Tongue (tissue), 2 donors: ENCODE results near the gene TBC1D22B. TPM values are rescaled to one million over a fixed set of nuclear protein-coding genes. Genes with fewer than 3 reads are reported as not detected.
A peak's percentile ranks its signal among the peaks of the same experiment; 100 is the strongest.
"Not testable (repeated sequence)": the region's sequence is repeated elsewhere in the genome, so short reads cannot be mapped to it uniquely, and the experiment has no call there.

Source experiments
- DNase-seq: peaks from one replicate; pipeline ENCODE4 v3.0.0-alpha.2; 2015
- total RNA-seq: library from RNA; depleted of rRNA; stranded (reverse); fragments of >200 nt; gene quantifications from one replicate; pipeline ENCODE4 v1.2.3, GENCODE V29; 2014

Gene TBC1D22B
- total RNA-seq, 1 donor from 2014 or later: 7.0 TPM

DNA sequence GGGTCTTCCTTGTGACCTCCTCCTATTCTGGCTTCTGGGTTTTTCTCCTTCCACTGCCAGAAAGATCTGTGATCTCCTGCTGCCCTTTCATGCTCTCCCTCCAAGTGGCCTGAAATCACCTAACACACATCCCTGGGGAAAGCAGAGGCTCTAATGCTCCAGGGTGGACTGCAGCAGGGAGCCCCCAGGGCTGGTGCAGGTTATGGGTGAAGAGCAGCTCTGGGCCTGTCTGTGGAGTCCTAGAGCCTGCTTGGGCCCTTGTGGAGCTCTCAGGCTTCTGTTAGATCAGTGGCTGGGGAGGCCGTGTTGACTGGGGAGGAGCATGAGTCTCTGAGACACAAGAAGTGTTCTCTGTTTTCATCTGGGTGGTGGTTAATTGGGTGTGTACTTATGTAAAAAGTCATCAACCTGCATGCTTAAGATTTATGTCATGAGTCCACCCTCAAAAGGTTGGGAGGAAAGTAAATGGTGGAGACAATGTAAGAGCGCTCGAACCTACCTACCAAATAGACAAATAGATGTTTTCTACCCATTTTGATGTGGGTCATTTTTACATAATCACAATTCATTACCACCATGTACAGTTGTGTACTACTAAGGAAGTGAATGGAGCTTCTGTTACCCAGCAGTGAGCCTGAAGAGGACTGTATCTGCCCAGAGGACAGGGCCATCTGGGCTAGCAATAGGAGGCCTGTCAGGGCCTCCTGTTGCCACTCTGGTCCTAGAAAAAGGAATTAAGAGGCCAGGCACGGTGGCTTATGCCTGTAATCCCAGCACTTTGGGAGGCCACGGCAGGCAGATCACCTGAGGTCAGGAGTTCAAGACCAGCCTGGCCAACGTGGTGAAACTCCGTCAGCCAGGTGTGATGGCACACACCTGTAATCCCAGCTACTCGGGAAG is 64.2 kb downstream of the TBC1D22B start:
- no peak for DNase-seq

DNA sequence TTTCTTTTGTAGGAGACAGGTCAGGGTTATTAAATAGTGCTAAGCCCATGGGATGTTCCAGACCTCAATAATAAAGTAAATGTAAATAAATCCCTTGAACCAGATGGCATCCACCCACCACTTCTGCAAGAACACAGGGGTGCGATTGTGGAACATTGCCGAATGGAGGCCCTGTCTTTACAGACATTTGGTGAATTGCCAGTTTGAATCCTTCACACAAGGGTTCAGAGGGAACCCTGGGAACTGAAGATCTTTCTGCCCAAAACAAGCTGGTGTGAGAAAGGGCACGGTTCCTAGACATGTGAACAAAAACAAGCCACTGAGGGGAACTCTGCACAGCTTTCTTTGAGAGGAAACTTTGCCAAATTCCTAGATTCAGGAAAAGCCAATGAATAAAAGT is 66.0 kb downstream of the TBC1D22B start:
- peak; percentile 70 for DNase-seq

DNA sequence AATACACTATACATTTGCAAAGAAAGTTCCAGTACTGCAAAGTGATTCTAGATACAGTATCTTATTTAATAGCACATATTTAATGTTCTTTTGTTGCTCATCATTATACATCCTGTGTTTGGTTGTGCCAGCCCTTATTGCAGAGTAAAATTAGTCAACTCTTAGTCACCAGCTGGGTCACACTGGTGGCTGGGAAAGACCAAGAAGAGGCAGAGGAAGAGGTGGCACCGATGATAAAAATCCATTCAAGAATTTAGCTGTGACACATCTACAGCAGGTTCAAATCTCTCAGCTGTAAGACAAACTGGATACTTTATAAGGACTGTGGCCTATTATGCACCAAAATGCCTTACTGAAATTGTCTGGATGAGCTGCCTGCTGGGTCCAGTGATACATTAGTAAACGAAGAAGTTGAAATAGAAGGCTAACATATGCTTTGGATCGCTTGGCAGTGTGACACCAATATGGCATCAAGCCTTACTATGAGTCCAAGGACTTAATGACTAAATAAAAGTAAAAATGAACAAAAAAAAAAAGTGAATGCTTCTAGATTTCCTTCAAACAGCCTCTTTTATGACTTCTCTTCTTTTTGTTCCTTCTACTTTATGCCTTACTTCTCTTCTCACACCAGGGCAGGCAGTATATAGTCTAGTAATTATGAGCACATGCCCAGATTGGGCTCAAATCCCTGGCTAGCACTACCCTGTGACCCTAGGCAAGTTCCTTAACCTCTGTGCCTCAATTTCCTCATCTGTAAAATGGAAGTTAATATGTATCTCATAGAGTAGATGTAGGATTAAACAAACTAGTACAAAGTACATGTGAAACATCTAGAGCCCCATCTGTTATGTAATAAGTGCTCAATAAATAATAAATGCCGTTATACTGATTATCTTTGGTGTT is 66.8 kb downstream of the TBC1D22B start:
- DNase-seq: peak; percentile 28

DNA sequence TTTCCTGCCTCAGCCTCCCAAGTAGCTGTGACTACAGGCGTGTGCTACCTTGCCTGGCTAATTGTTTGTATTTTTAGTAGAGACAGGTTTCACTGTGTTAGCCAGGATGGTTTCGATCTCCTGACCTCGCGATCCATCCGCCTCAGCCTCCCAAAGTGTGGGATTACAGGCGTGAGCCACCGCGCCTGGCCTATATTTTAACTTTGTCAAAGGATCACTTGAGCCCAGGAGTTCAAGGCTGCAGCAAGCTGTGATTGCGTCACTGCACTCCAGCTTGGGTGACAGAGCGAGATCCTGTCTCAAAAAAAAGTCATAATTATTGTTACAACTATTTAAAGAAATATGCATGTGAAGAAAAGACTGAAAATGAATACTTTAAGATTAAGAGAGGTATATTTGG is 72.8 kb downstream of the TBC1D22B start:
- not testable (repeated sequence) for DNase-seq

DNA sequence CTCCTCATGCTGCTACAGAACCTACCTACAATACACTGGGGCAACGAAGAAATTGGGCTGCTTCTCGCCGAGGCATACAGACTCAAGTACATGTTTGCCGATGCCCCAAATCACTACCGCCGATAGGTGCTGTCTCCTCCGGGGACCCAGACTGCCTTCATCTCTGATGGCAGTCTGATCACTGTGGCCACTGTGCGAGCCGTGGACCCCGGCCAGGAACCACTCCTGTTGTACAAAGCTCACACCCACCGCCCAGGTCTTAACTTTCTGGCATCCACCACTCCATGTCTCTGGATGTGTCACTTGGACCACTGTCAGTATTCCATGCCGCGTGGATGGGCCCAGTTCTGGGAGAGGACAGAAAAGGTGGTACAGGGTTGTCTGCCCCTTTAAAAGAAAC is 73.5 kb downstream of the TBC1D22B start:
- no peak for DNase-seq

DNA sequence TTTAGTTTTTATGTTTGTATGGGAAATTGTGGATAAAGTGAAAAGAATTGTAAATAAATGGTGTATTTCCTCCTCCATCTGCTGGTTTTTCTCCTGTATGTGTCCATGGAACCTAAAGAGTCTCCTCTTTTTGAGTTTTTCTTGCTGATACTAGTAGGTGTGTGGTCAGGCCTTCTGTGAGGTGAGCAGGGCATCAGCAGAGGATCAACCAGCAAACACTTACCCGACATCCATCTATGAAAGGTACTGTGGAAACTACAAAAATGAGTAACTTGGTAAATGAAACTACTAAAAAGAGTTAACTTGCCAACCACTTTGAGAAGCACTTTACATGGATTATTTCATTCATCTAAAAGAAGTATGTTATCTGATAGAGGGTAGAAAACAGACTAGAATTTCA is 75.3 kb downstream of the TBC1D22B start:
- no peak for DNase-seq

DNA sequence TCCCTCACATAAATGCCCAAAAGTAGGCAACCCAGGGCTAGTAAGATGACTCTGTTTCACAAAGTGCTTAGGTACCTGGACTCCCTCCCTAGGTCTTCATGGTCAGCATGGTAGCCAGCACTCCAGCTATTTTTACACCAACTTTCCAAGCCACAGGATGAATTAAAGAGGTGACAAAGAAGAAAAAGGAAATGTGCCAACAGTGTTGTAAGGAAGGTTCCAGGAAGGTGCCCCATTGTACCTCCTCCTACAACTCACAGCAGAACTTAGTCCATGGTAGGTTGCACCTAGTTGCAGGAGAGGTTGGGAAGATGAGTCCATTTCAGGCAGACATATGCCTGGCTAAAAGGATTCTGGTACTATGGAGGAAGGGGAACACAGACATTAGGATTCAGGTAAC is 76.5 kb downstream of the TBC1D22B start:
- no peak for DNase-seq

DNA sequence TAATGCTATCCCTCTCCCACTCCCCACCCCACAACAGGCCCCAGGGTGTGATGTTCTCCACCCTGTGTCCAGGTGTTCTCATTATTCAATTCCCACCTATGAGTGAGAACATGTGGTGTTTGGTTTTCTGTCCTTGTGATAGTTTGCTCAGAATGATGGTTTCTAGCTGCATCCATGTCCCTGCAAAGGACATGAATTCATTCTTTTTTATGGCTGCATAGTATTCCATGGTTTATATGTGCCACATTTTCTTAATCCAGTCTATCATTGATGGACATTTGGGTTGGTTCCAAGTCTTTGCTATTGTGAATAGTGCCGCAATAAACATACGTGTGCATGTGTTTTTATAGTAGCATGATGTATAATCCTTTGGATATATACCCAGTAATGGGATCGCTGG is 80.7 kb downstream of the TBC1D22B start:
- not testable (repeated sequence) for DNase-seq

DNA sequence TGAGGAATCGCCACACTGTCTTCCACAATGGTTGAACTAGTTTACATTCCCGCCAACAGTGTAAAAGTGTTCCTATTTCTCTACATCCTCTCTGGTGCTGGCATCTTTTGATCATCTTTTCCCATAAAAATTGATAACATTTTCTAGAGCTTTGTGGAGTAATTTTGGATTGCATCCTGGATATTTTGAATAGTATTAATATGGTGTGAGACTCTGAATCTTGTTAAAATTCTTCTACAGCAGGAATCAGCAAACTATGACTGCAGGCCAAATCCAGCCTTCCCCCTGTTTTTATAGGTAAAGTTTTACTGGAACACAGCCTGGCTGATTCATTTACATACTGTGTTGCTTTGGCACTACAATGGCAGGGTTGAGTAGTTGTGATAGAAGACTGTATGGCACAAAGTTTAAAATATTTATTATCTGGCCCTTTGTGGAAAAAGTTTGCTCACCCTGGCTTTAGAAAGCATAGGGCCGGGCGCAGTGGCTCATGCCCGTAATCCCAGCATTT is 81.2 kb downstream of the TBC1D22B start:
- no peak for DNase-seq

DNA sequence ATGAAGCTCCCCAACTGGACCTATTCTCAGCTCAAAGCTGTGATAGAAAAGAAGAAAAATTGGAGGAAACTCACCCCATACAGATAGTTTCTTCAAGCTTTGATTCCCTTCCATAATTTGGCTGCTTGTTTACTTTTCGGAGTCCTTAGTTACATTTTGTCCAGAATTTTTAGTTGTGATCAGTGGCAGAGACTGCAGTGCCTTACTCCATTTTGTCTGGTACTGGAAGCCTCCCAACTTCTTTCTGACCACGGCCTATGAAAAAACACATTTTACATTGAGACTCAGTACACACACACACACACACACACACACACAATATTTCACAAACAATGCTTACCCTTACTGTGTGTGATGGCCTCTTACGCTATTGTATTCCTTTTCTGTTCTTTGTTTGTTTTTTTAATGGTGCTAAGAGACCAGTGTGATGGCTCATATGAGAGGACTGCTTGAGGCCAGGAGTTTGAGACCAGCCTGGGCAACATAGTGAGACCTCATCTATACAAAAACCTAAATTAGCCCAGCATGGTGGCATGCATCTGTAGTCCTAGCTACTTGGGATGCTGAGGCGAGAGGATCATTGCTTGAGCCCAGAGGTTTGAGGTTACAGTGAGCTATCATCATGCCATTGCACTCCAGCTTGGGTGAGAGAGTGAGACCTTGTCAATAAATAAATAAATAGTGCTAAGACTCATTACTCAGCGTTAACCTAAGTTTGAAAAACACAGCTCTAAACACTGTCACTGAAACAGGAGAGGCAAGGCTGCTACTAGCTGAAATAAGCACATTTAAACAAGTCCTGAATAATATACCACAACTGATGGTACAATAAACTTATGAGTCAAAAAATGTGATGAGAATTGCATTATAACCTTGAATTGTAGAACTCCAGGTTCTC is 82.4 kb downstream of the TBC1D22B start:
- DNase-seq: no peak

DNA sequence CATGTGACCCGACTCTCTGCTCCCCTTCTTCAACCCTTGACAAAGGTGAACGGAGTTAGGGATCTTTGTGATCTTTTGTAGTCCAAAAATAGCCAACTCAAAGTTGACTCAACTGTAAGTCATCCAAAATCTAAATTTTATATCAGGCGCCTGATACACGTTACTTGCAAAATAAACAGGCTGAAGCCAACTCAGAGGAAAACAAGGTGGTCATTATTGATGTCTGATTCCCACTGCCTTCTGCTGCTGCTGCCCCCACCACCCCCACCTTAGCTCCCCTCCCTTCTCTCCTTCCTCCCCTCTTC is 83.0 kb downstream of the TBC1D22B start:
- DNase-seq: no peak

DNA sequence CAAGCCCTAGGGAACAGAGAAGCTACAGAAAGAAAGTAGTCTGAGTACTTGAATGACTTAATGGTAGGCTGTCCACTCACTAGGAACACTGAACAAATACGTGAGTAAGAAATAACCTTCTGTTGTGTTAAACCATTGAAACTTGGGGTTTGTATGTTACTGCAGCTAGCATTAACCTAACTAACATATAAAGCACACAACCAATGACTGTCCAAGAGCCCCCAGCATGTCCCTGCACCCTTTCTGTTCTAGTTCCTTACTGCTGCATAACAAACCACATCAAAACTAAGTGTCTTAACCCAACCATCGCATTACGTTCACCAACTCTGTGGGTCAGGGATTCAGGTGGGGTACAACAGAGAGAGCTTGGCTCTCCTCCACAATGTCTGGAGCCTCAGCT is 85.7 kb downstream of the TBC1D22B start:
- DNase-seq: no peak

DNA sequence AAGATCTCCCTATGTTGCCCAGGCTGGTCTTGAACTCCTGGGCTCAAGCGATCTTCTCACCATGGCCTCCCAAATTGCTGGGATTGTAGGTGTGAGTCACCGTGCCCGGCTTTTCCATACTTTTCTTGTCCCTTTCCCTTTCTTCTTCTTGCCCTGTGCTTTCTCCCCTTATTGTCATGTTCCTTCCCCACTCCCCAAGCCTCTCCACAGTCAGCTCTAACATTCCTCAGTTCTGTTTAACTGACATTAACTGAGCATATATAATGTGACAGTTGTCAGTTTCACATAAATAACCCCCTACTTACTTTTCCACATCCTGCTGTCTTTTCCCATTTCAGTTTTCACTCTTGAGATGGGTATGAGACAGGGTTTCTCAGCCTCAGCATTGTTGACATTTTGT is 86.7 kb downstream of the TBC1D22B start:
- no peak for DNase-seq

DNA sequence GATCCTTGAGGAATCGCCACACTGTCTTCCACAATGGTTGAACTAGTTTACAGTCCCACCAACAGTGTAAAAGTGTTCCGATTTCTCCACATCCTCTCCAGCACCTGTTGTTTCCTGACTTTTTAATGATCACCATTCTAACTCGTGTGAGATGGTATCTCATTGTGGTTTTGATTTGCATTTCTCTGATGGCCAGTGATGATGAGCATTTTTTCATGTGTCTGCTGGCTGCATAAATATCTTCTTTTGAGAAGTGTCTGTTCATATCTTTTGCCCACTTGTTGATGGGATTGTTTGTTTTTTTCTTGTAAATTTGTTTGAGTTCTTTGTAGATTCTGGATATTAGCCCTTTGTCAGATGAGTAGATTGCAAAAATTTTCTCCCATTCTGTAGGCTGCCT is 88.2 kb downstream of the TBC1D22B start:
- DNase-seq: not testable (repeated sequence)

DNA sequence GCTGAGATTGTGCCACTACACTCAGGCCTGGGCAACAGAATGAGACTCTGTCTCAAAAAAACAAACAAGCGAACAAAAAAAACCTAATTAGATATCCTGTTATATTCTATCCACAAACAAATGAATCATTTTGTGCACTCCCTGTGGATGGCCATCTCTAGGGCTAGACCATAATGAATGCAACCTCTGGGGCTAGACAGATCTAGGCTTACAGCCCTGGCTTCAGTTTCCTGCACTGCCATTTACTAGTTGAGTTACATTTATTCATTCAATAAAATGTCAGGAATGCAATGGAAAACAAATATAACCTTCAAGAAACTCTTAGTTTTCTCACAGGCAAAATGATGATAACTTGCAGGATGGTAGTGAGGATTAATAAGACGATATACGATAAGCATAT is 89.6 kb downstream of the TBC1D22B start:
- DNase-seq: no peak

DNA sequence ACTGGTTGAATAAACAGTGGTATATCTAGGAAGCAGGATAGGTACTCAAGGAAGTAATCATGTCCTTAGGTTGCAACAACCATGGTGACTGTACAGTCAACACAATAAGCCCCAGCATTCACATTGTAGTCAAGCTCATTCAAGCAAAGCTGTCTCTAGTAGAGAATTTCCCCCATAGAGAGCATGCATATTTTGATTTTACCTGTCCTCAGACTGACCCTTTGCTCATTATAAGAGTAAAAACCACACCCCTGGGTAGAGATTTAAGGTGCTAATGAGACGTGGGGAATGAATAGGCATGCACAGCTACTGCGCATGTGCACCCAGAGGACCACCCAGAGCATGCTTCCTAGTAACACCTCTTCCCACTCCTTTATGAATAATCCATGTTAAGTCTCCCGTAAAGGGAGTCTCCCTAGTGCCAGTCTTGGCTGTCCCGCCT is 90.1 kb downstream of the TBC1D22B start:
- DNase-seq: no peak

DNA sequence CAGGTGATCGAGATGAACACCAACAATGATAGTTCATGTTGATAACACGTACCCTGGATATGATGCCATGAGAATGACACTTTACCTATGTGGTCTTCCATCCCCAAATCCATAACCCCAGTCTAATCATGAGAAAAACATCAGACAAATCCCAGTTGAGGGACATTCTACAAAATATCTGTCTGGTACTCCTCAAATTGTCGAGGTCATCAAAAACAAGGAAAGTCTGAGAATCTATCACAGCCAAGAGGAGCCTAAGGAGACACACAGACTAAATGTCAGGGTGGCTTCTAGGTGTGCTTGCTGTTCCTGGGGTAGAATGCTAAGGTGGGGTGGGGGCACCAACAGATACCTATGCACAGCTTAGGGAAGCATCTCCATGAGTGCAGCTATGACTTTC is 93.5 kb downstream of the TBC1D22B start:
- no peak for DNase-seq

DNA sequence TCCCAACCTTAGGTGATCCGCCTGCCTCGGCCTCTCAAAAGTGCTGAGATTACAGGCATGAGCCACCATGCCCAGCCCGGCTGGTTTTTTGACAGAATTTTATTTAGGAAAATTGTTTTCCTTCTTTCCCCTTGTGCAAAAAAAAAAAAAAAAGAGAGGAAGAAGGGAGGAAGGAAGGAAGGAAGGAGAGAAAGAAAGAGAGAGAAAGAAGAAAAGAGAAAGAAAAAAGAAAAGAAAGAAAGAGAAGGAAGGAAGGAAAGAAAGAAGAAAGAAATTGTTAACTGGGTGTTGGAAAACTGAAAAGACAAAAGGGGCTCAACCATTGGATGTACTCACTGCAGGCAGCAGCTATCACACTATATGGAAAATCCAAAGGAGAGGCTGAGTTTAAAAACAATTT is 94.8 kb downstream of the TBC1D22B start:
- no peak for DNase-seq

DNA sequence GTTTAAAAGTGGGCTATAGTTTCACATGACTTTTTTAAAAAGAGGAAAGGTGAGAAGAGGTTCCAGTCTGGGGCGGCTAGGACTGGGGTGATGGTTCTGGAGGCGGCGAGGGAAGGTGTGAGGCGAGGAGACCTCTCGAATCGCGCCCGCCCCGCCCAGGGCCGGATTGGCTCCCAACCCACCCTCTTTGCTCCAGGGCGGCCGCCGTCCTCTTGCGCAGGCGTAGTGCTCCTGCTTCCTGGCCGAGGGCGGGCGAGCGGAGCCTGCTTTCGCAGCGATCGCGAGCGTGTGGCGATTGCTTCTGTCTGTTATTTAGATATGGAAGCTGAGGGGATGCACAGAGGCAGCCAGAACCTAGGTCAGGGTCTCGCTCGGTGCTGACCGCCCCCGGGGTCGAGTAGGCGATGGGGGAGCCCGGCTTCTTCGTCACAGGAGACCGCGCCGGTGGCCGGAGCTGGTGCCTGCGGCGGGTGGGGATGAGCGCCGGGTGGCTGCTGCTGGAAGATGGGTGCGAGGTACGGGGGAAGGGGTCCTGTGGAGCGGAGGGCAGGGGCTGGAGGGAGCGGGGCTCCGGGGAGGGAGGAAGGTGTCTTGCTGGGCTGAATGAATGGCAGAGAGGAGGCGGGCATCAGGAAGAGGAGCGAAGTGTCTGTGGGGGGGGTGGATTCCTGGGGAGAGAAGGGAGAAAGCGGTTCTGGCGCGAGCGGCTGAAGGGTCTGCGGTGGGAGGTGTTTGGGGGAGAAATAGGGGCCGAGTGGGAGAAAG is 96.4 kb downstream of the TBC1D22B start, which contains the start of gene RNF8:
Gene RNF8 (plus strand): TSS at position 223 of the 765 bp plus-strand sequence. CDS start 182 bp downstream, at position 405.
- peak; percentile 94 for DNase-seq

DNA sequence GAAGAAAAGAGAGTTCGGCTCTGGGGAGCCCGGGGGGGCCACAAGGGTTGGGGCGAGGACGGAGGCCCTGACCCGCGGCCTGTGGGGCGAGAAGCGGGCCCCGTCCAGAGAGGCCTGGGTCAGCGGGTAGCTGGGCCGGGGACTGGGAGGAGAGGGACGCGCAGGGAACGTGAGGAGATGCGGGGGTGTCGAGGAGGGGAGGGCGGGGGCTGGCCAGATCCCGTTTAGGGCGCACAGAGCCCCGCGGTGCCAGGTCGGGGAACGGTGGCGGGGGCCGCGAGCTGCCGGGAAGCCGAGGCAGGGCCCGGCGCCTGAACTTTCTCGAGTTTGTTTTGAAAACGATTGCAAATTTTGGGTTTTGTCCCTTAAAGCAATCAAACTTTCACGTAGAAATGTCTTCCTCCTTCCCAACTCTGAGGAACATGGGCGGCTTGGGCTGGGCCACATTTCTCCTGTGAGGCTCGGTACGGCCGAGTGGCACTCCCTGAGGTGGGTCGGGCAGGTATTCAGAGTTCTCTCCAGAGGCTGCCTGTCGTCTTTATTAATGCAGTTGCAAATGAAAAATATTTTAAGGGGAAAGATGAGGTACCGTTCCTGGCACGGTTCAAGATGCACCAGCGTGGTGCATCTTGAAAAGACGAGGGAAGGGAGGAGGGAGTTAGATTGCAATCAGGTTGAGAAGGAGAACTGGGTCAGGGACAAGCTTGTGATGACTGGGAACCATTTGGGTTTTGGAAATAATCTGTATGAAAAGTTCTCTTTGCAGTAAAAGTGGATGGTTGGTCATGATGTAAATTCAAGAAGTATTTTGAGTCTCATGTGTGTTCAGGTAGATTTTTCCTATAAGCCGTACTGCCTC is 97.2 kb downstream of the TBC1D22B start:
- DNase-seq: peak; percentile 30
